ENCODE results near the gene FAM114A2.
A peak's percentile ranks its signal among the peaks of the same experiment; 100 is the strongest.

Gene FAM114A2

GRCh38 chr5:154038707-154039457, at the start of gene FAM114A2, which contains the start of gene MFAP3:
Gene FAM114A2, minus strand, starts transcription at chr5:154038910. Its CDS starts 3,957 bp downstream, at chr5:154034953.
Gene MFAP3, plus strand, starts transcription at chr5:154038967. Its CDS starts 10,756 bp downstream, at chr5:154049723.
- no peaks in the 10 kb centered on the region for H3K9me2 ChIP-seq (ENCODE audit: low read depth, low read length)
- H3K9ac ChIP-seq (ENCODE audit: low read length): peak within 1 kb of the TSS; percentile 86
- H3K79me2 ChIP-seq (ENCODE audit: insufficient read depth, low read length): peaks cover 15% of the 10 kb centered on the region
- peak within 1 kb of the TSS; percentile 82 for H3K27ac ChIP-seq (ENCODE audit: low read depth, low read length, poor library complexity, severe bottlenecking)
- TF ChIP-seq EZH2 (IDR thresholded peaks at IDR 0.05; ENCODE audit: borderline replicate concordance, low read length) (no peak), CTCF (IDR thresholded peaks at IDR 0.05; ENCODE audit: low read length) (no peak)
- H3F3A ChIP-seq (ENCODE audit: insufficient read depth, low read length): no peaks in the 10 kb centered on the region
- peak within 1 kb of the TSS; percentile 92 for H3K4me2 ChIP-seq (ENCODE audit: low read length)
- peak within 1 kb of the TSS; percentile 76 for H2AFZ ChIP-seq (ENCODE audit: low read length)
- no peaks in the 10 kb centered on the region for H3K36me3 ChIP-seq (ENCODE audit: insufficient read depth, low read length)
- H3K9me3 ChIP-seq (ENCODE audit: low read length): no peaks in the 10 kb centered on the region
- no peaks in the 10 kb centered on the region for H3K27me3 ChIP-seq (ENCODE audit: insufficient read depth, low read length)
- no peaks in the 10 kb centered on the region for H4K20me1 ChIP-seq (ENCODE audit: insufficient read depth, low read length)
- peaks cover 50% of the 10 kb centered on the region for H3K4me1 ChIP-seq (ENCODE audit: insufficient read depth, low read length, severe bottlenecking)
- peak within 1 kb of the TSS; percentile 88 for H3K4me3 ChIP-seq (ENCODE audit: low read depth, low read length, poor library complexity, severe bottlenecking)

- no peaks in the 10 kb centered on the region for H3K9me2 ChIP-seq (ENCODE audit: low read depth, low read length)
- no peaks in the 10 kb centered on the region for H3K4me1 ChIP-seq (ENCODE audit: insufficient read depth, low read length, severe bottlenecking)
- H3K4me3 ChIP-seq (ENCODE audit: low read depth, low read length, poor library complexity, severe bottlenecking): no peak overlapping the region
- no peaks in the 10 kb centered on the region for H4K20me1 ChIP-seq (ENCODE audit: insufficient read depth, low read length)
- TF ChIP-seq CTCF (IDR thresholded peaks at IDR 0.05; ENCODE audit: low read length) (no peak), EZH2 (IDR thresholded peaks at IDR 0.05; ENCODE audit: borderline replicate concordance, low read length) (no peak)
- no peak overlapping the region for H3K4me2 ChIP-seq (ENCODE audit: low read length)
- no peak overlapping the region for H3K9ac ChIP-seq (ENCODE audit: low read length)
- H3K9me3 ChIP-seq (ENCODE audit: low read length): no peaks in the 10 kb centered on the region
- no peaks in the 10 kb centered on the region for H3F3A ChIP-seq (ENCODE audit: insufficient read depth, low read length)
- no peak overlapping the region for H2AFZ ChIP-seq (ENCODE audit: low read length)
- no peaks in the 10 kb centered on the region for H3K79me2 ChIP-seq (ENCODE audit: insufficient read depth, low read length)
- H3K27ac ChIP-seq (ENCODE audit: low read depth, low read length, poor library complexity, severe bottlenecking): no peak overlapping the region
- H3K36me3 ChIP-seq (ENCODE audit: insufficient read depth, low read length): no peaks in the 10 kb centered on the region
- no peaks in the 10 kb centered on the region for H3K27me3 ChIP-seq (ENCODE audit: insufficient read depth, low read length)
Observed at GRCh38 chr5:154087260-154087659, 48.5 kb upstream of the FAM114A2 start.

GRCh38 chr5:154086641-154087040, 47.9 kb upstream of the FAM114A2 start:
- Histone ChIP-seq H3K27ac (ENCODE audit: low read depth, low read length, poor library complexity, severe bottlenecking) (no peak overlapping the region), H3K9me3 (ENCODE audit: low read length) (no peaks in the 10 kb centered on the region), H2AFZ (ENCODE audit: low read length) (no peak overlapping the region), H3K4me3 (ENCODE audit: low read depth, low read length, poor library complexity, severe bottlenecking) (no peak overlapping the region), H3K36me3 (ENCODE audit: insufficient read depth, low read length) (no peaks in the 10 kb centered on the region), H3K27me3 (ENCODE audit: insufficient read depth, low read length) (no peaks in the 10 kb centered on the region; the same call in 1 of the 2 replicates), H3K9me2 (ENCODE audit: low read depth, low read length) (no peaks in the 10 kb centered on the region), H3K4me1 (ENCODE audit: insufficient read depth, low read length, severe bottlenecking) (no peaks in the 10 kb centered on the region), H3K4me2 (ENCODE audit: low read length) (no peak overlapping the region), H4K20me1 (ENCODE audit: insufficient read depth, low read length) (no peaks in the 10 kb centered on the region), H3K79me2 (ENCODE audit: insufficient read depth, low read length) (no peaks in the 10 kb centered on the region), H3F3A (ENCODE audit: insufficient read depth, low read length) (no peaks in the 10 kb centered on the region), H3K9ac (ENCODE audit: low read length) (no peak overlapping the region)
- TF ChIP-seq EZH2 (IDR thresholded peaks at IDR 0.05; ENCODE audit: borderline replicate concordance, low read length) (no peak), CTCF (IDR thresholded peaks at IDR 0.05; ENCODE audit: low read length) (no peak)

Measured in OCI-LY1 (cell line).